SK-N-SH (cell line): ENCODE data around the gene LCN2. TPM values are rescaled to one million over a fixed set of nuclear protein-coding genes. Genes with fewer than 3 reads are reported as not detected.

Experiments
- CTCF ChIA-PET: fragments of 300-600, 350-600 bp; formaldehyde crosslinking; extraction: SDS; loops from one replicate; lab custom pipeline; 2021; lab: Yijun Ruan, JAX
- POLR2A ChIA-PET: fragments of 350-600 bp; sonication (Branson Sonifier 250); formaldehyde crosslinking; extraction: SDS; loops from one replicate; lab custom pipeline; 2020; ENCODE audit warnings: antibody characterized with exemption, inconsistent platforms; lab: Yijun Ruan, JAX
- DNase-seq: peaks from one replicate; pipeline ENCODE4 v3.0.0; 2012
- H2AFZ ChIP-seq: fragments of 200-600 bp; sonication (generic); 2 replicates; pipeline ENCODE4 v1.8.1; 2016; ENCODE audit warnings: antibody characterized with exemption, mild to moderate bottlenecking, low read depth
- H3F3A ChIP-seq: fragments of 200-600 bp; sonication (generic); replicated peaks from 2 replicates; pipeline ENCODE3; 2016; ENCODE audit warnings: antibody characterized with exemption, mild to moderate bottlenecking; ENCODE audit not compliant: insufficient read depth
- H3K27ac ChIP-seq, 2 experiments: fragments of 200-500 bp in 1 of 2; fragments of 200-600 bp in 1 of 2; sonication (Bioruptor generic) in 1 of 2; sonication (generic), shearing (Covaris generic) in 1 of 2; 2 replicates each; pipeline versions ENCODE4 v1.5.1 to v1.6.1; 2014 to 2016; ENCODE audit warnings: low read depth in 2 of 2, inconsistent platforms in 1 of 2, low read length in 1 of 2, mild to moderate bottlenecking in 1 of 2, mixed read lengths in 1 of 2
- H3K27me3 ChIP-seq: fragments of 200-600 bp; sonication (generic), shearing (Covaris generic); 2 replicates; pipeline ENCODE4 v1.6.1; 2016; ENCODE audit warnings: mixed run types; ENCODE audit not compliant: insufficient read depth
- H3K36me3 ChIP-seq, 2 experiments: fragments of 200-500 bp in 1 of 2; fragments of 200-600 bp in 1 of 2; sonication (Bioruptor generic) in 1 of 2; sonication (generic) in 1 of 2; replicated peaks in 1 of 2; 2 replicates each; pipeline versions ENCODE3 to v1.5.1; 2014 to 2016; ENCODE audit warnings: low read length in 1 of 2, mild to moderate bottlenecking in 1 of 2; ENCODE audit not compliant: insufficient read depth in 2 of 2, control insufficient read depth in 1 of 2
- H3K4me1 ChIP-seq, 2 experiments: fragments of 200-500 bp in 1 of 2; fragments of 200-600 bp in 1 of 2; sonication (Bioruptor generic) in 1 of 2; sonication (generic), shearing (Covaris generic) in 1 of 2; 2 replicates each; pipeline versions ENCODE4 v1.5.1 to v1.6.1; 2014 to 2016; ENCODE audit warnings: low read depth in 1 of 2, low read length in 1 of 2, mixed run types in 1 of 2; ENCODE audit not compliant: insufficient read depth in 2 of 2, control insufficient read depth in 1 of 2
- H3K4me2 ChIP-seq: fragments of 200-600 bp; sonication (generic), shearing (Covaris generic); 2 replicates; pipeline ENCODE4 v1.6.1; 2017; ENCODE audit warnings: mixed run types
- H3K4me3 ChIP-seq, 2 experiments: fragments of 200-500 bp in 1 of 2; fragments of 200-600 bp in 1 of 2; sonication (Bioruptor generic) in 1 of 2; sonication (generic), shearing (Covaris generic) in 1 of 2; 2 replicates each; pipeline versions ENCODE4 v1.5.1 to v1.8.1; 2014 to 2016; ENCODE audit warnings: low read depth in 2 of 2, inconsistent platforms in 1 of 2, low read length in 1 of 2, mild to moderate bottlenecking in 1 of 2, mixed read lengths in 1 of 2, moderate library complexity in 1 of 2
- H3K79me2 ChIP-seq: fragments of 200-600 bp; sonication (generic); 2 replicates; pipeline ENCODE4 v1.8.1; 2017; ENCODE audit warnings: mild to moderate bottlenecking; ENCODE audit not compliant: insufficient read depth
- H3K9ac ChIP-seq: fragments of 200-600 bp; sonication (generic); 2 replicates; pipeline ENCODE4 v1.6.1; 2017; ENCODE audit warnings: mixed run types
- H3K9me2 ChIP-seq: fragments of 200-600 bp; sonication (generic); 2 replicates; pipeline ENCODE4 v1.6.1; 2017; ENCODE audit warnings: mixed run types
- H3K9me3 ChIP-seq: fragments of 200-600 bp; sonication (generic); 2 replicates; pipeline ENCODE4 v1.6.1; 2017; ENCODE audit warnings: mixed run types, mild to moderate bottlenecking, moderate library complexity
- H4K20me1 ChIP-seq: fragments of 200-600 bp; sonication (generic); 2 replicates; pipeline ENCODE4 v1.6.1; 2017; ENCODE audit warnings: mild to moderate bottlenecking, mixed run types; ENCODE audit not compliant: insufficient read depth
- FOXM1 ChIP-seq: IDR thresholded peaks from 2 replicates; pipeline ENCODE4 v1.4.0; 2012; ENCODE audit warnings: low read depth, mild to moderate bottlenecking
- GATA2 ChIP-seq: sonication (generic); formaldehyde crosslinking; IDR thresholded peaks from 2 replicates; pipeline ENCODE4 v1.5.0; 2020; ENCODE audit warnings: mild to moderate bottlenecking, missing genetic modification reagents
- MEF2A ChIP-seq: IDR thresholded peaks from 2 replicates; pipeline ENCODE4 v1.4.0; 2012; ENCODE audit warnings: low read depth, borderline replicate concordance
- RAD21 ChIP-seq: IDR thresholded peaks from 2 replicates; pipeline ENCODE4 v1.6.1; 2012; ENCODE audit warnings: mild to moderate bottlenecking, low read length
- SIN3A ChIP-seq: IDR thresholded peaks from 2 replicates; pipeline ENCODE4 v1.6.1; 2012; ENCODE audit warnings: low read depth, mild to moderate bottlenecking, low read length, moderate library complexity, borderline replicate concordance
- WGBS: methylation state at CpG from one replicate; pipeline ENCODE4 v1.1.6; 2017; ENCODE audit warnings: low lambda C conversion rate; 5-methylcytosine and 5-hydroxymethylcytosine counted together
- polyA plus RNA-seq, 3 experiments: library from polyadenylated mRNA; depleted of rRNA; stranded (reverse); fragments of >200 nt; gene quantifications; 2 replicates each; pipeline ENCODE4 v1.2.3, GENCODE V29; 2012
- TF ChIP-seq, protein P1 (sequence below): IDR thresholded peaks from 2 replicates; pipeline ENCODE4; 2012
- TF ChIP-seq, protein P2 (sequence below): IDR thresholded peaks from 2 replicates; pipeline ENCODE4 v1.6.1; 2012; ENCODE audit warnings: mild to moderate bottlenecking, low read depth, low read length, moderate library complexity
- TF ChIP-seq, protein P3 (sequence below): fragments of 150-350 bp; IDR thresholded peaks from 2 replicates; pipeline ENCODE4 v1.6.1; 2017; ENCODE audit warnings: antibody characterized with exemption, low read length, low read depth, borderline replicate concordance

Gene LCN2
- polyA plus RNA-seq, 1 of the 3 experiments (the other 2 are of a cell fraction) = not detected

DNA sequence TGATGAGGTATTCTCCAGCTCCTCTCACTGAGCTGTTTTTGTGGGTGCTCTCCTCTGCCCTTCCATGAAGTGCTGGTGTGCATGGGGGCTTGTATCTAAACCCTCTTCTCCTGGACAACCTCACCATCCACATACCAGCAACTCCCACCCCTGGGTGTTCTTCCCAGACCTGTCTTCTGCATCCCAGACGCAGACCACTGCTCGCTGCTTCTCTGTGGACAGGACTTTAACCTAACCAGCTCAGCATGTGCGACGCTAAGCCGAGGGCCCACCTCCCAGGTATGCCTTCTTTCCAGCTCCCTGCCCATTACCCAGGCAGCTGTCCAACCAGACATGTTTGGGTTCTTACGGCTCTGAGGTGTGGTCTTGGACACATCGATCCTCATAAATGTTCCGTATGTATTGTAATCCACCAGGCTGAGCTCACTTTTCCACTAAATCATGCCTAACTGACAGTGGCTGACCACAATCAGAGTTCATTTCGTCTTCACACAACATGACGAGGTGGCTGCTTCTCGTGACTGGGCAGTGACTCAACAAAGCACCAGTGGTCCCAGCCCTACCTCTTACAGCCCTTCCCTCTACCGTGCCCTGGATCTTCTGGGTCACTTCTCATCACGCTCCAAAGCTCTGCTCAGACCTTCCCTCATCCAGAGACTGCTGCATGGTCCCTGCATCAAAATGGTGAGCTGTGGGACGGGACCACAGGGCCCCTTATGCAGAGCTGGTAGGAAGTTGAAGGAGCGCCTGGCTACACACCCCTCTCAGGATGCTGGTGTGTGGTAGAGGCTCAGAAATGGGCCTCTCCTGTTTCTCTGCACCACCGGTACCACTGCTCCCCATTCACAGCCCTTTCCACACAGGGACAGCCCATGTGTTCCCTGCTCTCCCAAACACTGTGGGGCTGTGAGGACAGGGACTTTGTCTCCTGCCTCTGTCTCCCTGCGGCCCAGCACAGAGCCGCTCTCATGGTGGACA, 12.1 kb upstream of the LCN2 start:
- Histone ChIP-seq H3K4me3 (no peak overlapping the region), H4K20me1 (no peaks in the 10 kb centered on the region), H3K9me3 (no peaks in the 10 kb centered on the region), H3K4me2 (no peak overlapping the region), H3K4me1 (peaks cover 0 to 3% of the 10 kb centered on the region in 2 experiments; a peak in 1 of 4 replicates), H3K9me2 (no peaks in the 10 kb centered on the region), H3F3A (no peaks in the 10 kb centered on the region), H3K27ac (no peak overlapping the region), H2AFZ (no peak overlapping the region), H3K36me3 (no peaks in the 10 kb centered on the region), H3K79me2 (no peaks in the 10 kb centered on the region), H3K27me3 (no peaks in the 10 kb centered on the region), H3K9ac (no peak overlapping the region)
- ChIA-PET POLR2A (no interaction called here), CTCF (interaction anchor here (1.0 kb wide), 1 partner anchor 19 kb away, joined by 4 read pairs; no protein-coding TSS in a partner anchor)
- DNase-seq = no peak
- no peak for TF ChIP-seq RAD21
- TF ChIP-seq, protein P1, sequence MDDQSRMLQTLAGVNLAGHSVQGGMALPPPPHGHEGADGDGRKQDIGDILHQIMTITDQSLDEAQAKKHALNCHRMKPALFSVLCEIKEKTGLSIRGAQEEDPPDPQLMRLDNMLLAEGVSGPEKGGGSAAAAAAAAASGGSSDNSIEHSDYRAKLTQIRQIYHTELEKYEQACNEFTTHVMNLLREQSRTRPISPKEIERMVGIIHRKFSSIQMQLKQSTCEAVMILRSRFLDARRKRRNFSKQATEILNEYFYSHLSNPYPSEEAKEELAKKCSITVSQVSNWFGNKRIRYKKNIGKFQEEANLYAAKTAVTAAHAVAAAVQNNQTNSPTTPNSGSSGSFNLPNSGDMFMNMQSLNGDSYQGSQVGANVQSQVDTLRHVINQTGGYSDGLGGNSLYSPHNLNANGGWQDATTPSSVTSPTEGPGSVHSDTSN = peak; percentile 72
- WGBS = 79% methylated on average over 18 of the region's 18 CpGs

DNA sequence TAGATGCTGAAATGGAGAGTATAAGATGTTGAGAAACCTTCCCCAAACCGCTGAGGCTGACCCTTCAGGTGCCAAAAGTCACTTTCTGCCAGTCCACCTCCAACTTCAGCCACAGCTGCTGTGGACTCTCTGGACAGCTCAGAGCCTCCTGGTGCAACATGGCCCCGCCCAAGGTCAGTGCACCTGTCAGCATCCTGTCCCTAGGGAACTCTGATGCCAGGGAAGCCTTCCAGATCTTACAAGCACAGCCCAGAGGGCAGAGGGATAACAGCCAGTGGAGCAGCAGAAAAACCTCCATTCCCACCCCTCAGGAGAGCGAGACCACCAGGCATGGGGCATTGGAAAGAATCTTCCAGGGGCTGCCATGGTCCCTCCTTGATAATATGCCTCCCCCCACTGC, 11.3 kb upstream of the LCN2 start:
- DNase-seq = no peak
- H2AFZ ChIP-seq = no peak overlapping the region
- ChIA-PET POLR2A (no interaction called here), CTCF (no interaction called here)
- no peaks in the 10 kb centered on the region for H3K9me2 ChIP-seq
- H3K4me1 ChIP-seq = peaks cover 0 to 3% of the 10 kb centered on the region in 2 experiments; a peak in 1 of 4 replicates
- H3F3A ChIP-seq = no peaks in the 10 kb centered on the region
- TF ChIP-seq GATA2 (CRISPR knock-in tag) (no peak), FOXM1 (no peak), SIN3A (no peak), MEF2A (no peak)
- TF ChIP-seq, protein P2, sequence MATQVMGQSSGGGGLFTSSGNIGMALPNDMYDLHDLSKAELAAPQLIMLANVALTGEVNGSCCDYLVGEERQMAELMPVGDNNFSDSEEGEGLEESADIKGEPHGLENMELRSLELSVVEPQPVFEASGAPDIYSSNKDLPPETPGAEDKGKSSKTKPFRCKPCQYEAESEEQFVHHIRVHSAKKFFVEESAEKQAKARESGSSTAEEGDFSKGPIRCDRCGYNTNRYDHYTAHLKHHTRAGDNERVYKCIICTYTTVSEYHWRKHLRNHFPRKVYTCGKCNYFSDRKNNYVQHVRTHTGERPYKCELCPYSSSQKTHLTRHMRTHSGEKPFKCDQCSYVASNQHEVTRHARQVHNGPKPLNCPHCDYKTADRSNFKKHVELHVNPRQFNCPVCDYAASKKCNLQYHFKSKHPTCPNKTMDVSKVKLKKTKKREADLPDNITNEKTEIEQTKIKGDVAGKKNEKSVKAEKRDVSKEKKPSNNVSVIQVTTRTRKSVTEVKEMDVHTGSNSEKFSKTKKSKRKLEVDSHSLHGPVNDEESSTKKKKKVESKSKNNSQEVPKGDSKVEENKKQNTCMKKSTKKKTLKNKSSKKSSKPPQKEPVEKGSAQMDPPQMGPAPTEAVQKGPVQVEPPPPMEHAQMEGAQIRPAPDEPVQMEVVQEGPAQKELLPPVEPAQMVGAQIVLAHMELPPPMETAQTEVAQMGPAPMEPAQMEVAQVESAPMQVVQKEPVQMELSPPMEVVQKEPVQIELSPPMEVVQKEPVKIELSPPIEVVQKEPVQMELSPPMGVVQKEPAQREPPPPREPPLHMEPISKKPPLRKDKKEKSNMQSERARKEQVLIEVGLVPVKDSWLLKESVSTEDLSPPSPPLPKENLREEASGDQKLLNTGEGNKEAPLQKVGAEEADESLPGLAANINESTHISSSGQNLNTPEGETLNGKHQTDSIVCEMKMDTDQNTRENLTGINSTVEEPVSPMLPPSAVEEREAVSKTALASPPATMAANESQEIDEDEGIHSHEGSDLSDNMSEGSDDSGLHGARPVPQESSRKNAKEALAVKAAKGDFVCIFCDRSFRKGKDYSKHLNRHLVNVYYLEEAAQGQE = no peak
- TF ChIP-seq, protein P3, sequence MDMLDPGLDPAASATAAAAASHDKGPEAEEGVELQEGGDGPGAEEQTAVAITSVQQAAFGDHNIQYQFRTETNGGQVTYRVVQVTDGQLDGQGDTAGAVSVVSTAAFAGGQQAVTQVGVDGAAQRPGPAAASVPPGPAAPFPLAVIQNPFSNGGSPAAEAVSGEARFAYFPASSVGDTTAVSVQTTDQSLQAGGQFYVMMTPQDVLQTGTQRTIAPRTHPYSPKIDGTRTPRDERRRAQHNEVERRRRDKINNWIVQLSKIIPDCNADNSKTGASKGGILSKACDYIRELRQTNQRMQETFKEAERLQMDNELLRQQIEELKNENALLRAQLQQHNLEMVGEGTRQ = no peak
- H3K27ac ChIP-seq = no peak overlapping the region
- no peak overlapping the region for H3K4me3 ChIP-seq
- H3K27me3 ChIP-seq = no peaks in the 10 kb centered on the region
- H3K36me3 ChIP-seq = no peaks in the 10 kb centered on the region
- no peaks in the 10 kb centered on the region for H3K79me2 ChIP-seq
- 83% methylated on average over 1 of the region's 3 CpGs for WGBS
- no peak overlapping the region for H3K4me2 ChIP-seq
- H3K9ac ChIP-seq = no peak overlapping the region
- no peaks in the 10 kb centered on the region for H4K20me1 ChIP-seq
- H3K9me3 ChIP-seq = no peaks in the 10 kb centered on the region
